Breast epithelium (tissue), 3 donors: ENCODE data around the gene TEAD1.

Source experiments
- CTCF ChIP-seq, 3 donors: fragments of 450-650 bp; IDR thresholded peaks; one replicate each; pipeline ENCODE4 v1.5.1; 2016 to 2017; ENCODE audit warnings: antibody characterized with exemption in 3 of 3, mild to moderate bottlenecking in 3 of 3, moderate library complexity in 3 of 3
- POLR2AphosphoS5 ChIP-seq, 3 donors: sonication (generic); formaldehyde crosslinking; IDR thresholded peaks; one replicate each; pipeline ENCODE4 v1.6.1; 2017; ENCODE audit warnings: antibody characterized with exemption in 3 of 3

- TF ChIP-seq CTCF (IDR thresholded peaks at IDR 0.05) (no peak), POLR2AphosphoS5 (IDR thresholded peaks at IDR 0.05) (no peak)
These were observed 197.6 kb downstream of the TEAD1 start for GRCh38 chr11:12871788-12872321.
